IPS-20b (cell line): Measurements from ENCODE around the gene BRIP1.
A peak's percentile ranks its signal among the peaks of the same experiment; 100 is the strongest.
"Not testable (repeated sequence)": the region's sequence is repeated elsewhere in the genome, so short reads cannot be mapped to it uniquely, and the experiment has no call there.

ENCODE experiments used
- H3K27ac ChIP-seq: one replicate; pipeline ENCODE4 v1.5.1; 2013; ENCODE audit warnings: low read length
- H3K27me3 ChIP-seq: 2 replicates; pipeline ENCODE4 v1.6.1; 2013; ENCODE audit warnings: mild to moderate bottlenecking, low read length, inconsistent platforms; ENCODE audit not compliant: insufficient read depth
- H3K36me3 ChIP-seq: 2 replicates; pipeline ENCODE4 v1.6.1; 2013; ENCODE audit warnings: low read depth, mild to moderate bottlenecking, inconsistent platforms, low read length, moderate library complexity; ENCODE audit not compliant: insufficient read depth
- H3K4me1 ChIP-seq: 2 replicates; pipeline ENCODE4 v1.6.1; 2013; ENCODE audit warnings: mild to moderate bottlenecking, control low read depth, inconsistent platforms, low read length, moderate library complexity; ENCODE audit not compliant: insufficient read depth
- H3K4me3 ChIP-seq: 2 replicates; pipeline ENCODE4 v1.5.1; 2013; ENCODE audit warnings: mild to moderate bottlenecking, low read length, inconsistent platforms
- H3K9ac ChIP-seq: 2 replicates; pipeline ENCODE4 v1.6.1; 2013; ENCODE audit warnings: low read depth, mild to moderate bottlenecking, inconsistent platforms, low read length, moderate library complexity
- H3K9me3 ChIP-seq: 2 replicates; pipeline ENCODE4 v1.6.1; 2013; ENCODE audit warnings: mild to moderate bottlenecking, low read depth, low read length, inconsistent platforms; ENCODE audit not compliant: insufficient read depth

Gene BRIP1

GRCh38 chr17:61862105-61862574 is 1.2 kb downstream of the BRIP1 start:
- Histone ChIP-seq H3K4me1 (peaks cover 6% of the 10 kb centered on the region), H3K27ac (peak overlapping the region; percentile 87), H3K9ac (peak overlapping the region; percentile 97), H3K27me3 (no peaks in the 10 kb centered on the region), H3K4me3 (peak overlapping the region; percentile 93), H3K36me3 (peaks cover 41% of the 10 kb centered on the region), H3K9me3 (no peaks in the 10 kb centered on the region)

- H3K4me1 ChIP-seq, H3K9ac ChIP-seq, H3K27ac ChIP-seq, H3K4me3 ChIP-seq, H3K9me3 ChIP-seq, H3K27me3 ChIP-seq: not testable (repeated sequence)
- H3K36me3 ChIP-seq, result peaks cover 56% of the 10 kb centered on the region
Observed at GRCh38 chr17:61860397-61860796, 2.9 kb downstream of the BRIP1 start.

GRCh38 chr17:61856035-61856434 is 7.3 kb downstream of the BRIP1 start:
- Histone ChIP-seq H3K4me1 (no peaks in the 10 kb centered on the region), H3K27ac (no peak overlapping the region), H3K4me3 (no peak overlapping the region), H3K27me3 (no peaks in the 10 kb centered on the region), H3K36me3 (peaks cover 92% of the 10 kb centered on the region), H3K9ac (no peak overlapping the region), H3K9me3 (no peaks in the 10 kb centered on the region)

GRCh38 chr17:61852857-61853256 is 10.5 kb downstream of the BRIP1 start:
- Histone ChIP-seq H3K4me3 (no peak overlapping the region), H3K27me3 (no peaks in the 10 kb centered on the region), H3K9me3 (no peaks in the 10 kb centered on the region), H3K4me1 (no peaks in the 10 kb centered on the region), H3K36me3 (peaks cover 80% of the 10 kb centered on the region), H3K27ac (no peak overlapping the region), H3K9ac (no peak overlapping the region)

- H3K36me3 ChIP-seq, result peaks cover 80% of the 10 kb centered on the region
- H3K4me3 ChIP-seq, result no peak overlapping the region
- H3K27me3 ChIP-seq, result no peaks in the 10 kb centered on the region
- no peaks in the 10 kb centered on the region for H3K9me3 ChIP-seq
- H3K4me1 ChIP-seq, result no peaks in the 10 kb centered on the region
- no peak overlapping the region for H3K9ac ChIP-seq
- H3K27ac ChIP-seq, result no peak overlapping the region
Observed at GRCh38 chr17:61849674-61850073, 13.7 kb downstream of the BRIP1 start.

GRCh38 chr17:61848896-61849295 is 14.4 kb downstream of the BRIP1 start:
- Histone ChIP-seq H3K4me1 (no peaks in the 10 kb centered on the region), H3K9me3 (no peaks in the 10 kb centered on the region), H3K9ac (no peak overlapping the region), H3K27me3 (no peaks in the 10 kb centered on the region), H3K4me3 (no peak overlapping the region), H3K36me3 (peaks cover 79% of the 10 kb centered on the region), H3K27ac (no peak overlapping the region)

- Histone ChIP-seq H3K36me3 (peaks cover 77% of the 10 kb centered on the region), H3K4me1 (no peaks in the 10 kb centered on the region), H3K4me3 (no peak overlapping the region)
Observed at GRCh38 chr17:61848247-61848646, 15.1 kb downstream of the BRIP1 start.

GRCh38 chr17:61847659-61848058 is 15.7 kb downstream of the BRIP1 start:
- Histone ChIP-seq H3K9me3 (no peaks in the 10 kb centered on the region), H3K4me3 (no peak overlapping the region), H3K27ac (no peak overlapping the region), H3K36me3 (peaks cover 77% of the 10 kb centered on the region), H3K9ac (no peak overlapping the region), H3K27me3 (no peaks in the 10 kb centered on the region), H3K4me1 (no peaks in the 10 kb centered on the region)

More at GRCh38 chr17:61848247-61848646, 15.1 kb downstream of the BRIP1 start:
- H3K9ac ChIP-seq, result no peak overlapping the region
- H3K27ac ChIP-seq, result no peak overlapping the region
- H3K9me3 ChIP-seq, result no peaks in the 10 kb centered on the region
- H3K27me3 ChIP-seq, result no peaks in the 10 kb centered on the region

GRCh38 chr17:61846761-61847375 is 16.5 kb downstream of the BRIP1 start:
- H3K4me1 ChIP-seq, result no peaks in the 10 kb centered on the region
- H3K27ac ChIP-seq, result no peak overlapping the region
- peaks cover 75% of the 10 kb centered on the region for H3K36me3 ChIP-seq
- no peaks in the 10 kb centered on the region for H3K9me3 ChIP-seq
- no peak overlapping the region for H3K9ac ChIP-seq
- no peak overlapping the region for H3K4me3 ChIP-seq
- H3K27me3 ChIP-seq, result no peaks in the 10 kb centered on the region

- Histone ChIP-seq H3K9ac (no peak overlapping the region), H3K27ac (no peak overlapping the region), H3K36me3 (peaks cover 75% of the 10 kb centered on the region), H3K9me3 (no peaks in the 10 kb centered on the region), H3K27me3 (no peaks in the 10 kb centered on the region), H3K4me3 (no peak overlapping the region), H3K4me1 (no peaks in the 10 kb centered on the region)
Observed at GRCh38 chr17:61846088-61846487, 17.2 kb downstream of the BRIP1 start.

- peaks cover 60% of the 10 kb centered on the region for H3K36me3 ChIP-seq
- H3K9me3 ChIP-seq, result no peaks in the 10 kb centered on the region
- no peak overlapping the region for H3K27ac ChIP-seq
- H3K9ac ChIP-seq, result no peak overlapping the region
- no peak overlapping the region for H3K4me3 ChIP-seq
- no peaks in the 10 kb centered on the region for H3K27me3 ChIP-seq
- no peaks in the 10 kb centered on the region for H3K4me1 ChIP-seq
Observed at GRCh38 chr17:61843435-61843834, 19.9 kb downstream of the BRIP1 start.

- Histone ChIP-seq H3K27me3 (no peaks in the 10 kb centered on the region), H3K4me1 (no peaks in the 10 kb centered on the region), H3K9me3 (no peaks in the 10 kb centered on the region), H3K27ac (no peak overlapping the region), H3K36me3 (peaks cover 59% of the 10 kb centered on the region), H3K4me3 (no peak overlapping the region), H3K9ac (no peak overlapping the region)
Observed at GRCh38 chr17:61842899-61843298, 20.4 kb downstream of the BRIP1 start.
